ENCODE data around the gene CLDN6. TPM values are rescaled to one million over a fixed set of nuclear protein-coding genes. Genes with fewer than 3 reads are reported as not detected.

CLDN6 gene
- total RNA-seq, 1 experiment from 2014 or later = 0.49 TPM

DNA sequence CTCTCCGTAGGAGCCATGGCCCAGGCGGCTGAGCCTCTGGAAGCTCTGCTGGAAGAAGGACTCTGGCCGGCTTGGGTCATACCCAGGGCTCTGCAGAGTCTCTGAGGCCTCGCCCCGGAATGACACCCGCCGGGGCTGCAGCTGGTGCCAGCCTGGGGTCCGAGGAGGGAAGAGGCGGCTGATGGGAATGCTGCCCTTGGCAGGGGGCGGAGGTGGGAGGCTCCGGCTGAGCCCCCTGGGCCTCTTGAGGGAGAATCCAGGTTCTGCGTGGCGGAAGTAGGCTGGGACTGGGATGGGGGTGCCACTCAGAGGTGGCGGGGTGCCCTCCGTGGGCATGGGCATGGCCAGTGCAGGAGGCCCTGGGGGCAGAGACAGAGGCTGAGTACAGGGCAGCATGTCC, 41.3 kb downstream of the CLDN6 start:
- ATAC-seq (no peak), DNase-seq (ENCODE audit: low read depth, low spot score) (no peak)
- H3K4me2 ChIP-seq (ENCODE audit: low read length) = no peak overlapping the region
- no TSS peak for BruUV-seq (replicated peaks)
- peaks cover 64% of the 10 kb centered on the region for H3K79me2 ChIP-seq (ENCODE audit: insufficient read depth, low read length)
- H3K4me3 ChIP-seq (replicated peaks in 1 of 2; ENCODE audit: low read depth in 1 of 2, low read length in 2 of 2) = no peak overlapping the region
- TF ChIP-seq SIN3A (IDR thresholded peaks at IDR 0.05; ENCODE audit: low read depth) (no peak), EGR1 (IDR thresholded peaks at IDR 0.05; ENCODE audit: low read depth) (no peak)
- H3K9me3 ChIP-seq (ENCODE audit: control insufficient read depth in 1 of 2, insufficient read depth in 1 of 2, low read depth in 1 of 2, low read length in 2 of 2) = no peaks in the 10 kb centered on the region
- ChIA-PET POLR2A (interaction anchor here (1.0 kb wide), 1 partner anchor 13 kb away, joined by 3 read pairs; the partner anchor contains the start of gene KREMEN2), CTCF (no interaction called here), RAD21 (ENCODE audit: low non-redundant PET in 1 of 2, low total read pairs in 2 of 2, uncharacterized antibody in 2 of 2, unreplicated experiment in 2 of 2) (no interaction called here)
- H2AFZ ChIP-seq (ENCODE audit: low read depth, low read length, poor library complexity, severe bottlenecking) = no peak overlapping the region
- H3K27me3 ChIP-seq (ENCODE audit: insufficient read depth, low read length) = no peaks in the 10 kb centered on the region
- peaks cover 12 to 29% of the 10 kb centered on the region in 2 experiments for H3K4me1 ChIP-seq (ENCODE audit: control insufficient read depth in 1 of 2, insufficient read depth in 2 of 2, low read length in 2 of 2)
- peaks cover 6% of the 10 kb centered on the region; the same call in 1 of the 2 replicates for H4K20me1 ChIP-seq (ENCODE audit: insufficient read depth)
- intact Hi-C loops (cut with micrococcal nuclease) = no loop called here
- no peaks in the 10 kb centered on the region for H3K9me2 ChIP-seq (ENCODE audit: insufficient read depth)
- H3K27ac ChIP-seq (ENCODE audit: low read depth, low read length) = no peak overlapping the region; the same call in 1 of the 2 replicates
- no peak overlapping the region for H3K9ac ChIP-seq (ENCODE audit: low read length)
- H3K36me3 ChIP-seq (ENCODE audit: control insufficient read depth in 1 of 2, insufficient read depth in 2 of 2, low read length in 2 of 2) = peaks cover 5 to 40% of the 10 kb centered on the region in 2 experiments; a peak in 3 of 4 replicates

DNA sequence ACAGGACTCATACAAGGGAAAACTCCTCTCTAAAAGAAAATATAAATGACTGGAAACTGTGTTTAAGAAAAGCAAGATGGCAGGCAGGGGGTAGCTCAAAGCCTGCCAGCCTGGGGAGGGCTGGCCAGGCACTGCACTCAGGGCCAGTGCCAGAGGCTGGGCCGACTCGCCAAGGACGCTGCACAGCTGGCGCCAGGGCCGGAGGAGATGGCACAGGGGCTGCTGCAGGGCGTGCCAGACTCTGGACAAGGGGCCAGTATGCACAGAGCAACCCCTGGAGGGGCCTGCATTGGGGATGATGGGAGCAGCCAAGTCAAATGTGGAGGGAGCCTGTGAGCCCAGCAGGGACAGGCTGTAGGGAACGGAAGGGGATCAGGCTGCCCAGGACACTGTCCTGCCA, 41.8 kb downstream of the CLDN6 start:
- no peak for ATAC-seq
- Histone ChIP-seq H3K4me2 (ENCODE audit: low read length) (no peak overlapping the region), H3K4me3 (replicated peaks in 1 of 2; ENCODE audit: low read depth in 1 of 2, low read length in 2 of 2) (no peak overlapping the region), H3K9me2 (ENCODE audit: insufficient read depth) (no peaks in the 10 kb centered on the region), H3K9ac (ENCODE audit: low read length) (no peak overlapping the region), H3K4me1 (ENCODE audit: control insufficient read depth in 1 of 2, insufficient read depth in 2 of 2, low read length in 2 of 2) (peaks cover 8 to 29% of the 10 kb centered on the region in 2 experiments; a peak in 3 of 4 replicates), H3K9me3 (ENCODE audit: control insufficient read depth in 1 of 2, insufficient read depth in 1 of 2, low read depth in 1 of 2, low read length in 2 of 2) (no peaks in the 10 kb centered on the region), H2AFZ (ENCODE audit: low read depth, low read length, poor library complexity, severe bottlenecking) (no peak overlapping the region), H3K79me2 (ENCODE audit: insufficient read depth, low read length) (peaks cover 68% of the 10 kb centered on the region), H3K36me3 (ENCODE audit: control insufficient read depth in 1 of 2, insufficient read depth in 2 of 2, low read length in 2 of 2) (peaks cover 5 to 40% of the 10 kb centered on the region in 2 experiments; a peak in 3 of 4 replicates), H4K20me1 (ENCODE audit: insufficient read depth) (peaks cover 6% of the 10 kb centered on the region; the same call in 1 of the 2 replicates), H3K27me3 (ENCODE audit: insufficient read depth, low read length) (no peaks in the 10 kb centered on the region), H3K27ac (ENCODE audit: low read depth, low read length) (no peak overlapping the region; the same call in 1 of the 2 replicates)
- ChIA-PET POLR2A (interaction anchor here (0.8 kb wide), 1 partner anchor 64 kb away, joined by 3 read pairs; the partner anchor contains the start of gene FLYWCH1), CTCF (no interaction called here), RAD21 (ENCODE audit: low non-redundant PET in 1 of 2, low total read pairs in 2 of 2, uncharacterized antibody in 2 of 2, unreplicated experiment in 2 of 2) (no interaction called here)
- TF ChIP-seq SP1 (IDR thresholded peaks at IDR 0.05; ENCODE audit: low read depth) = no peak
- TF ChIP-seq EZH2phosphoT487 (IDR thresholded peaks at IDR 0.05; ENCODE audit: borderline replicate concordance) = no peak
- no peak for TF ChIP-seq TCF7L2 (IDR thresholded peaks at IDR 0.05; ENCODE audit: borderline replicate concordance, extremely low read depth, insufficient read depth, insufficient read length)
- TF ChIP-seq, protein P1, sequence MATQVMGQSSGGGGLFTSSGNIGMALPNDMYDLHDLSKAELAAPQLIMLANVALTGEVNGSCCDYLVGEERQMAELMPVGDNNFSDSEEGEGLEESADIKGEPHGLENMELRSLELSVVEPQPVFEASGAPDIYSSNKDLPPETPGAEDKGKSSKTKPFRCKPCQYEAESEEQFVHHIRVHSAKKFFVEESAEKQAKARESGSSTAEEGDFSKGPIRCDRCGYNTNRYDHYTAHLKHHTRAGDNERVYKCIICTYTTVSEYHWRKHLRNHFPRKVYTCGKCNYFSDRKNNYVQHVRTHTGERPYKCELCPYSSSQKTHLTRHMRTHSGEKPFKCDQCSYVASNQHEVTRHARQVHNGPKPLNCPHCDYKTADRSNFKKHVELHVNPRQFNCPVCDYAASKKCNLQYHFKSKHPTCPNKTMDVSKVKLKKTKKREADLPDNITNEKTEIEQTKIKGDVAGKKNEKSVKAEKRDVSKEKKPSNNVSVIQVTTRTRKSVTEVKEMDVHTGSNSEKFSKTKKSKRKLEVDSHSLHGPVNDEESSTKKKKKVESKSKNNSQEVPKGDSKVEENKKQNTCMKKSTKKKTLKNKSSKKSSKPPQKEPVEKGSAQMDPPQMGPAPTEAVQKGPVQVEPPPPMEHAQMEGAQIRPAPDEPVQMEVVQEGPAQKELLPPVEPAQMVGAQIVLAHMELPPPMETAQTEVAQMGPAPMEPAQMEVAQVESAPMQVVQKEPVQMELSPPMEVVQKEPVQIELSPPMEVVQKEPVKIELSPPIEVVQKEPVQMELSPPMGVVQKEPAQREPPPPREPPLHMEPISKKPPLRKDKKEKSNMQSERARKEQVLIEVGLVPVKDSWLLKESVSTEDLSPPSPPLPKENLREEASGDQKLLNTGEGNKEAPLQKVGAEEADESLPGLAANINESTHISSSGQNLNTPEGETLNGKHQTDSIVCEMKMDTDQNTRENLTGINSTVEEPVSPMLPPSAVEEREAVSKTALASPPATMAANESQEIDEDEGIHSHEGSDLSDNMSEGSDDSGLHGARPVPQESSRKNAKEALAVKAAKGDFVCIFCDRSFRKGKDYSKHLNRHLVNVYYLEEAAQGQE (IDR thresholded peaks at IDR 0.05; ENCODE audit: low read depth) = no peak
- TF ChIP-seq, protein P2, sequence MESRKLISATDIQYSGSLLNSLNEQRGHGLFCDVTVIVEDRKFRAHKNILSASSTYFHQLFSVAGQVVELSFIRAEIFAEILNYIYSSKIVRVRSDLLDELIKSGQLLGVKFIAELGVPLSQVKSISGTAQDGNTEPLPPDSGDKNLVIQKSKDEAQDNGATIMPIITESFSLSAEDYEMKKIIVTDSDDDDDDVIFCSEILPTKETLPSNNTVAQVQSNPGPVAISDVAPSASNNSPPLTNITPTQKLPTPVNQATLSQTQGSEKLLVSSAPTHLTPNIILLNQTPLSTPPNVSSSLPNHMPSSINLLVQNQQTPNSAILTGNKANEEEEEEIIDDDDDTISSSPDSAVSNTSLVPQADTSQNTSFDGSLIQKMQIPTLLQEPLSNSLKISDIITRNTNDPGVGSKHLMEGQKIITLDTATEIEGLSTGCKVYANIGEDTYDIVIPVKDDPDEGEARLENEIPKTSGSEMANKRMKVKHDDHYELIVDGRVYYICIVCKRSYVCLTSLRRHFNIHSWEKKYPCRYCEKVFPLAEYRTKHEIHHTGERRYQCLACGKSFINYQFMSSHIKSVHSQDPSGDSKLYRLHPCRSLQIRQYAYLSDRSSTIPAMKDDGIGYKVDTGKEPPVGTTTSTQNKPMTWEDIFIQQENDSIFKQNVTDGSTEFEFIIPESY (IDR thresholded peaks at IDR 0.05; ENCODE audit: extremely low read depth, insufficient replicate concordance, low read length) = no peak
- BruUV-seq (replicated peaks) = no TSS peak
- intact Hi-C loops (cut with micrococcal nuclease) = no loop called here
- no peak for DNase-seq (ENCODE audit: low read depth, low spot score)

All from HCT116 (cell line).